ENCODE measurements around the gene FIG4.

The FIG4 gene

DNA sequence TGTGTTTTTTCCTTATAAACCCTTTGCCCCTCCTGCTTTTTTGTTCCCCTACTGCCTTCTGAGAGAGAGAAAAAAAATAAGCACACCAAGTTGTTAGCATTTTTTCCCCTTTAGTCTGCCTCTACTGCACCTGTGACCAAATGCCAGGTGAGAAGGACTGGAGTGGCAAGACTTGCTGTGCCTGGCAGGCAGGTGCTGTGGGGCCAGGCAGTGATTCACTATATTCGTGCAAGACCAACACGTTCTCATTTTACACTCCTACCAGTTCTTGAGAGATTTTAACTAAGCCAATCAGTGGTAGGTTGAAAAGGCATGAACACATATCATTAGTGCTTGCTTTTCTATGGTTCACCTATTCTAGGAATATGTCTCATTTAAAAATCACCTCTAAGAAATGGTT is 109.7 kb downstream of the FIG4 start:
- Histone ChIP-seq H3K27ac (ENCODE audit: low read depth, low read length) (no peak overlapping the region), H3K4me2 (ENCODE audit: low read length) (no peak overlapping the region), H3K9me2 (replicated peaks; ENCODE audit: control insufficient read depth, low read length) (no peaks in the 10 kb centered on the region)

DNA sequence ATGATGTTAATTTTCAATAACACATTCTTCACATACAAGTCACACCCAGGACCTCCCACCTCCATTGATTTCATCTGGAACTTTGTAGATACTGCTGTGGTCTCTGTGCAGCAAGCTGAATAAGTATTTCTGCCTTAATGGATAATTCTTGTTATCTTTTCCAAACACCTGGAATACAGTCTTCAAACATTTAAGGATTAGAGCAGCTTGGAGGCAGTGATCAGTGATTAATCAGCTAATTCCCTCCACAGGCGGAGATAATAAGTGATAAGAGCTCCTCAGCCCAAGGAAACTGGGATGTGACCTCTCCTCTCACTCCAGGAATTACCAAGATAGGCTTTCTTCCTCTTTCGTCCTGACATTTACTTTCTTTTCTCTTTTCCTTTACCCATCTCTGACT is 110.7 kb downstream of the FIG4 start:
- Histone ChIP-seq H3K4me1 (ENCODE audit: control insufficient read depth, low read length) (no peaks in the 10 kb centered on the region), H3F3A (ENCODE audit: control insufficient read depth, insufficient read depth) (no peaks in the 10 kb centered on the region), H3K9me3 (ENCODE audit: control insufficient read depth, insufficient read depth, low read length) (no peaks in the 10 kb centered on the region), H3K36me3 (ENCODE audit: control insufficient read depth, low read length) (no peaks in the 10 kb centered on the region), H3K27me3 (ENCODE audit: control insufficient read depth, low read length) (no peaks in the 10 kb centered on the region), H3K27ac (ENCODE audit: low read depth, low read length) (no peak overlapping the region), H3K79me2 (ENCODE audit: control insufficient read depth, low read length) (no peaks in the 10 kb centered on the region), H3K9me2 (replicated peaks; ENCODE audit: control insufficient read depth, low read length) (no peaks in the 10 kb centered on the region), H3K4me3 (ENCODE audit: low read length) (no peak overlapping the region), H3K4me2 (ENCODE audit: low read length) (no peak overlapping the region), H4K20me1 (ENCODE audit: control insufficient read depth, insufficient read depth, low read depth, low read length) (no peaks in the 10 kb centered on the region)
- TF ChIP-seq, protein P1, sequence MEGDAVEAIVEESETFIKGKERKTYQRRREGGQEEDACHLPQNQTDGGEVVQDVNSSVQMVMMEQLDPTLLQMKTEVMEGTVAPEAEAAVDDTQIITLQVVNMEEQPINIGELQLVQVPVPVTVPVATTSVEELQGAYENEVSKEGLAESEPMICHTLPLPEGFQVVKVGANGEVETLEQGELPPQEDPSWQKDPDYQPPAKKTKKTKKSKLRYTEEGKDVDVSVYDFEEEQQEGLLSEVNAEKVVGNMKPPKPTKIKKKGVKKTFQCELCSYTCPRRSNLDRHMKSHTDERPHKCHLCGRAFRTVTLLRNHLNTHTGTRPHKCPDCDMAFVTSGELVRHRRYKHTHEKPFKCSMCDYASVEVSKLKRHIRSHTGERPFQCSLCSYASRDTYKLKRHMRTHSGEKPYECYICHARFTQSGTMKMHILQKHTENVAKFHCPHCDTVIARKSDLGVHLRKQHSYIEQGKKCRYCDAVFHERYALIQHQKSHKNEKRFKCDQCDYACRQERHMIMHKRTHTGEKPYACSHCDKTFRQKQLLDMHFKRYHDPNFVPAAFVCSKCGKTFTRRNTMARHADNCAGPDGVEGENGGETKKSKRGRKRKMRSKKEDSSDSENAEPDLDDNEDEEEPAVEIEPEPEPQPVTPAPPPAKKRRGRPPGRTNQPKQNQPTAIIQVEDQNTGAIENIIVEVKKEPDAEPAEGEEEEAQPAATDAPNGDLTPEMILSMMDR (IDR thresholded peaks at IDR 0.05; ENCODE audit: low read depth, low read length, poor library complexity, severe bottlenecking), result no peak
- TF ChIP-seq EZH2phosphoT487 (IDR thresholded peaks at IDR 0.05; ENCODE audit: borderline replicate concordance, low read length), result no peak

More for the DNA sequence above, 109.7 kb downstream of the FIG4 start:
- no peaks in the 10 kb centered on the region for H4K20me1 ChIP-seq (ENCODE audit: control insufficient read depth, insufficient read depth, low read depth, low read length)
- no peaks in the 10 kb centered on the region for H3K79me2 ChIP-seq (ENCODE audit: control insufficient read depth, low read length)
- H3K36me3 ChIP-seq (ENCODE audit: control insufficient read depth, low read length), result no peaks in the 10 kb centered on the region
- H3K27me3 ChIP-seq (ENCODE audit: control insufficient read depth, low read length), result no peaks in the 10 kb centered on the region
- no peak overlapping the region for H3K4me3 ChIP-seq (ENCODE audit: low read length)
- H3K9me3 ChIP-seq (ENCODE audit: control insufficient read depth, insufficient read depth, low read length), result no peaks in the 10 kb centered on the region
- no peaks in the 10 kb centered on the region for H3F3A ChIP-seq (ENCODE audit: control insufficient read depth, insufficient read depth)
- 0 out of 2 replicates have a peak, but pooled peaks cover 1% of the 10 kb centered on the region for H3K4me1 ChIP-seq (ENCODE audit: control insufficient read depth, low read length)
- TF ChIP-seq, protein P1 (IDR thresholded peaks at IDR 0.05; ENCODE audit: low read depth, low read length, poor library complexity, severe bottlenecking), result no peak
- no peak for TF ChIP-seq EZH2phosphoT487 (IDR thresholded peaks at IDR 0.05; ENCODE audit: borderline replicate concordance, low read length)

DNA sequence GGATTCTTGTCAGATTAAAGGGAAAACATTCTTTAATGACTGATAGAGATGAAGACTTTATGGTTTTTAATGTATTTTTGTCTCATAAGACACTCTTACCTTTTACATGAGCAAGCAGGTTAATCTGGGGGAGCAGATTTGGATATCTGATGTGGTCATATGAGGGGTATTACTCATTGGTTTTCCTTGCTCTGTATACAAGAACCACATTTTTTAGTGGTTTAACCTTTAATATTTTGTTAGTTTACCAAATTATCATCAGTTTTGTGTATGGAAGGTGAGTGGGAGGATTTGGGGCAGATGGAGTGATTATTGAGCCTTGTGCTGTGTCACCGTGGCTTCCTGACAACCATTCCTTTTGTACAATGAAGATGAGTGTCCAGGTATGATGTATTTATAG is 112.9 kb downstream of the FIG4 start:
- no peaks in the 10 kb centered on the region for H3K9me2 ChIP-seq (replicated peaks; ENCODE audit: control insufficient read depth, low read length)
- H3K27ac ChIP-seq (ENCODE audit: low read depth, low read length), result no peak overlapping the region
- no peaks in the 10 kb centered on the region for H3F3A ChIP-seq (ENCODE audit: control insufficient read depth, insufficient read depth)
- no peak overlapping the region for H3K4me2 ChIP-seq (ENCODE audit: low read length)
- no peaks in the 10 kb centered on the region for H3K79me2 ChIP-seq (ENCODE audit: control insufficient read depth, low read length)
- peaks cover 2% of the 10 kb centered on the region; the same call in 1 of the 2 replicates for H3K4me1 ChIP-seq (ENCODE audit: control insufficient read depth, low read length)
- no peaks in the 10 kb centered on the region for H3K36me3 ChIP-seq (ENCODE audit: control insufficient read depth, low read length)
- H3K4me3 ChIP-seq (ENCODE audit: low read length), result no peak overlapping the region
- no peaks in the 10 kb centered on the region for H4K20me1 ChIP-seq (ENCODE audit: control insufficient read depth, insufficient read depth, low read depth, low read length)
- TF ChIP-seq EZH2phosphoT487 (IDR thresholded peaks at IDR 0.05; ENCODE audit: borderline replicate concordance, low read length), result no peak
- TF ChIP-seq, protein P1 (IDR thresholded peaks at IDR 0.05; ENCODE audit: low read depth, low read length, poor library complexity, severe bottlenecking), result no peak
- H3K9me3 ChIP-seq (ENCODE audit: control insufficient read depth, insufficient read depth, low read length), result no peaks in the 10 kb centered on the region
- no peaks in the 10 kb centered on the region for H3K27me3 ChIP-seq (ENCODE audit: control insufficient read depth, low read length)
